ENCODE measurements around the gene IL13RA1.

The IL13RA1 gene

GRCh38 chrX:118758511-118758910 lies 31.1 kb downstream of the IL13RA1 start:
- Histone ChIP-seq H3K9me3 (replicated peaks; ENCODE audit: low read length) (no peaks in the 10 kb centered on the region), H3K27me3 (ENCODE audit: control insufficient read depth, insufficient read depth, low read length) (no peaks in the 10 kb centered on the region), H3K4me3 (ENCODE audit: low read length) (no peak overlapping the region), H3K9ac (ENCODE audit: low read depth, low read length) (no peak overlapping the region), H3K4me2 (ENCODE audit: low read length) (no peak overlapping the region), H3K36me3 (ENCODE audit: insufficient read depth, low read length) (no peaks in the 10 kb centered on the region), H3K4me1 (ENCODE audit: control insufficient read depth, insufficient read depth, low read length) (peaks cover 11% of the 10 kb centered on the region)

DNA sequence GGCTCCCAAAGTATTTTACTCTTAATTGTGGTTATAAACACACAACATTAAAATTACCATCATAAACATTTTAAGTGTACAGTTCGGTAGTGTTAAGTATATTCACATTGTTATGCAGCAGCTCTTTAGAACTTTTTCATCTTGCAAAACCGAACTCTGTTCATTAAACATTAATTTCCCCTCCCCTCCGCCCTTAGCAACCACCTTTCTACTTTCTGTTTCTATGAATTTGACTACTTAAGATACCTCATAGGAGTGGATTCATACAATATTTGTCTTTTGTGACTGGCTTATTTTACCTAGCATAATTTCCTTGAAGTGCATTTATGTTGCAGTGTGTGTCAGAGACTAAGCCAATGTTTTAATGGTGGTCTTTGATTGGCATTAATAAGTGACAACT lies 32.6 kb downstream of the IL13RA1 start:
- H3K9me3 ChIP-seq (replicated peaks; ENCODE audit: low read length) = no peaks in the 10 kb centered on the region
- H3K27me3 ChIP-seq (ENCODE audit: control insufficient read depth, insufficient read depth, low read length) = no peaks in the 10 kb centered on the region
- no peak overlapping the region for H3K9ac ChIP-seq (ENCODE audit: low read depth, low read length)
- peaks cover 11% of the 10 kb centered on the region for H3K4me1 ChIP-seq (ENCODE audit: control insufficient read depth, insufficient read depth, low read length)
- H3K36me3 ChIP-seq (ENCODE audit: insufficient read depth, low read length) = no peaks in the 10 kb centered on the region
- H3K4me3 ChIP-seq (ENCODE audit: low read length) = no peak overlapping the region
- H3K4me2 ChIP-seq (ENCODE audit: low read length) = no peak overlapping the region

DNA sequence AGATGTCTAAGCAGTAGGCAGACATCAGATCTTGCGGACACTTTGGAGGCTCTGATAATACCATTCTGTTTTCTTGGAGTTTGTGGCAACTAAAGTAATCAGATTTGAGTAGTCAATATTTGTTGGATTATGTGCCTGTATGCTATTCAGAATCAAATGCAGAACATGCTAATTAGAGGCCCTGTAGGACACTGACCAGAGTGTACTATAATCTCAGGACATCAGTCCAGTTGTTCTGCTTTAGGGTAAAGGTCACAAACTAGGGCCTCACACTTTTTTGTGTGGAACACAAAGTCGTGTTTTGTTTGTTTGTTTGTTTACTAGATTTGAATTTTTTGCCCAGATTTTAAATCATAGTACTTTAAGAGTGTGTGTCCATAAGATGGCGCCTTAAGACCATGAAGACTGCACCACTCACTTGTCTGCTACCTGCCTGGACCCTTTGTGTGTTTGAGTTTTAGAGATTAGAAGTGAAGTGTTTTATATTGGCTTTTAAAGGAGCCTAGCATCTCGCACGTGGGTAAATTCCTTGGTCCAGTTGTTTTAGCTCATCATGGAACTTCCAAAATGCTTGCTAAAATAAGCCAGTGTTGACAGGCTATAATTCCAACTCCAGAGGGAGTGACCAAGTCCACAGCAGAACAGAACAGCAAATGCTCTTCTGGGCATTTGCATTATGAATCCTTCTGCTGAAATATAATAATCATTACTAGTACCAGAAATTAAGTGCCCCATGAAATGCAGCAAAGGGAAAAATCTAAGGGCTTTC lies 34.7 kb downstream of the IL13RA1 start:
- H3K9ac ChIP-seq (ENCODE audit: low read depth, low read length) = no peak overlapping the region
- H3K27me3 ChIP-seq (ENCODE audit: control insufficient read depth, insufficient read depth, low read length) = no peaks in the 10 kb centered on the region
- no peak overlapping the region for H3K4me2 ChIP-seq (ENCODE audit: low read length)
- no peaks in the 10 kb centered on the region for H3K36me3 ChIP-seq (ENCODE audit: insufficient read depth, low read length)
- H3K4me1 ChIP-seq (ENCODE audit: control insufficient read depth, insufficient read depth, low read length) = no peaks in the 10 kb centered on the region
- no peak overlapping the region for H3K4me3 ChIP-seq (ENCODE audit: low read length)
- H3K9me3 ChIP-seq (replicated peaks; ENCODE audit: low read length) = no peaks in the 10 kb centered on the region

DNA sequence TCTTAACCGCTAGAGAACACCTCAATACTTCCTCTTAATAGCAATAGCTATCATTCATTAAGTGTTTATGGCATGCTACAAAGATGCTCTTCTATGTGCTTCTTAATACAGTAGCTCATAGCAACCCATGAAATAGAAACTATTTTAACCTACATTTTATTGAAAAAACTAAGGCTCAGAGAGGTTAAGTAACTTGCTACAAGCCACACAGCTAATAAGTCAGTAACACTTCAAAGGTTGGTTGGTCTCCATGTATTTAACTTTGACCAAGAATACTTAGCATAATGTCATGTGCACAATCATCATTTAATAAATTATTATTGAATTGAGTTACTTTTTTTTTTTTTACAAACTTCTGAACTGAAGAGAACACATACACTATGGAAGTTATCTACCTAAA lies 36.1 kb downstream of the IL13RA1 start:
- no peak overlapping the region for H3K4me2 ChIP-seq (ENCODE audit: low read length)
- no peak overlapping the region for H3K4me3 ChIP-seq (ENCODE audit: low read length)
- no peaks in the 10 kb centered on the region for H3K4me1 ChIP-seq (ENCODE audit: control insufficient read depth, insufficient read depth, low read length)
- H3K36me3 ChIP-seq (ENCODE audit: insufficient read depth, low read length) = no peaks in the 10 kb centered on the region
- no peaks in the 10 kb centered on the region for H3K27me3 ChIP-seq (ENCODE audit: control insufficient read depth, insufficient read depth, low read length)
- H3K9ac ChIP-seq (ENCODE audit: low read depth, low read length) = no peak overlapping the region
- no peaks in the 10 kb centered on the region for H3K9me3 ChIP-seq (replicated peaks; ENCODE audit: low read length)

GRCh38 chrX:118764122-118764521 lies 36.7 kb downstream of the IL13RA1 start:
- H3K27me3 ChIP-seq (ENCODE audit: control insufficient read depth, insufficient read depth, low read length) = no peaks in the 10 kb centered on the region
- no peaks in the 10 kb centered on the region for H3K36me3 ChIP-seq (ENCODE audit: insufficient read depth, low read length)
- H3K9me3 ChIP-seq (replicated peaks; ENCODE audit: low read length) = no peaks in the 10 kb centered on the region
- no peak overlapping the region for H3K9ac ChIP-seq (ENCODE audit: low read depth, low read length)
- no peak overlapping the region for H3K4me2 ChIP-seq (ENCODE audit: low read length)
- H3K4me1 ChIP-seq (ENCODE audit: control insufficient read depth, insufficient read depth, low read length) = no peaks in the 10 kb centered on the region
- H3K4me3 ChIP-seq (ENCODE audit: low read length) = no peak overlapping the region

DNA sequence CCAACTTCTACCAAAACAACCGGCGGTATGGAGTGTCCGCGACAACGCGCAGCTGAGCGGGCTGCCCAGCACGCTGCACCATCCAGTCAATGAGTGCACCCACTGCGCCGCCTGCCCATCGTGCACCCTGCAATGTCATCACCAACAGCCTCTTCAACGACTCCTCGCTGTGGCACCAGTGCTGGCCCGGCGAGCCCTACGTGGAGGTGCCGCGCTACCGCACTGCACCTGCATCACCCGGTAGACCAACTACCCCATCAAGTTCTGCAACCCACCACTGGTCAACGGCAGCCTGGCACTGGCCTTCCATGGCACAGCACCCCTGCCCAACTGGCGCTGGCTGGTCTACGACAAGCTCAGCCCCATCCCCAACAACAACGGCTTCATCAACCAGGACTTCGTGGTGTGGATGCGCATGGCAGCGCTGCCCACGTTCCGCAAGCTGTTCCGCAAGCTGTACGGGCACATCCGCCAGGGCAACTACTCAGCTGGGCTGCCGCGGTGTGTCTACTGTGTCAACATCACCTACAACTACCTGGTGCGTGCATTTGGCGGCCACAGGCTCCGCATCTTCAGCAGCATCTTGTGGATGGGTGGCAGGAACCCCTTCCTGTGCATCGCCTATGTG lies 42.8 kb downstream of the IL13RA1 start:
- no peak overlapping the region for H3K4me2 ChIP-seq (ENCODE audit: low read length)
- no peak overlapping the region for H3K4me3 ChIP-seq (ENCODE audit: low read length)
- H3K27me3 ChIP-seq (ENCODE audit: control insufficient read depth, insufficient read depth, low read length) = no peaks in the 10 kb centered on the region
- H3K9ac ChIP-seq (ENCODE audit: low read depth, low read length) = no peak overlapping the region
- no peaks in the 10 kb centered on the region for H3K9me3 ChIP-seq (replicated peaks; ENCODE audit: low read length)
- no peaks in the 10 kb centered on the region for H3K4me1 ChIP-seq (ENCODE audit: control insufficient read depth, insufficient read depth, low read length)
- no peaks in the 10 kb centered on the region for H3K36me3 ChIP-seq (ENCODE audit: insufficient read depth, low read length)

DNA sequence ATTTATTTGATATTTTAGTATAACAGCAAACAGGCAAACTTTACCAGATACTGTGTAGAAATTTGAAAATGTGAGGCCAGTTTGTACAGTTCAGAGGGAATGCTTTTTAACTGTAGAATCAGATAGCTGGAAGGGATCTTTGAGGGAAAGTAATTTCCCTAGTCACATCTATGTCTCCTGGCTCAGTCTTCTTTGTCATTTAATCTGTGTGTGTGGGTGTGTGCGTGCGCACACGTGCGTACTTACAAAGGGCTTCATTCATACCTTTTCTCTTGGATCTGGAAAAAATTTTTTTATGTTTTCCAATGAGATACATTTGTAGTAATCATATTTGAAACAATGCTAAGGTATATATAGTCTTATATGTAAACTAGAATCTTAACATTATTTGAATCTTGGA lies 44.6 kb downstream of the IL13RA1 start:
- Histone ChIP-seq H3K4me1 (ENCODE audit: control insufficient read depth, insufficient read depth, low read length) (no peaks in the 10 kb centered on the region), H3K4me3 (ENCODE audit: low read length) (no peak overlapping the region), H3K27me3 (ENCODE audit: control insufficient read depth, insufficient read depth, low read length) (no peaks in the 10 kb centered on the region), H3K4me2 (ENCODE audit: low read length) (no peak overlapping the region), H3K36me3 (ENCODE audit: insufficient read depth, low read length) (no peaks in the 10 kb centered on the region), H3K9me3 (replicated peaks; ENCODE audit: low read length) (no peaks in the 10 kb centered on the region), H3K9ac (ENCODE audit: low read depth, low read length) (no peak overlapping the region)

DNA sequence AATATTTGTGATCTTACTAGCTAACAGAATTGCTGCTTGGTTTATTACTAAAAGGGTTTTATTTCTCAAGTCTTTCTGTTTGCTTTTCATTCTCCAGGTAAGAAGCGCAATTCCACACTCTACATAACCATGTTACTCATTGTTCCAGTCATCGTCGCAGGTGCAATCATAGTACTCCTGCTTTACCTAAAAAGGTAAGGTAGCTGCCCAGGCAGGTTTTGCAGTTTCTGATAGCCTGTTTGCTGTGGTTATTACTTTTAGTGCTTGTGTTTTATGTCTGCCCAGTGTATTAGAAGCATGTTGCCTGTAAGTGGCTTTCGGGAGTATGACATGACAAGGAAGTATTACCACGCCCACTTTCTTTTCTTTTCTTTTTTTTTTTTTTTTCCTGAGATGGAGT lies 46.4 kb downstream of the IL13RA1 start:
- H3K4me2 ChIP-seq (ENCODE audit: low read length) = no peak overlapping the region
- no peak overlapping the region for H3K4me3 ChIP-seq (ENCODE audit: low read length)
- H3K36me3 ChIP-seq (ENCODE audit: insufficient read depth, low read length) = no peaks in the 10 kb centered on the region
- H3K4me1 ChIP-seq (ENCODE audit: control insufficient read depth, insufficient read depth, low read length) = no peaks in the 10 kb centered on the region
- no peaks in the 10 kb centered on the region for H3K27me3 ChIP-seq (ENCODE audit: control insufficient read depth, insufficient read depth, low read length)
- no peak overlapping the region for H3K9ac ChIP-seq (ENCODE audit: low read depth, low read length)
- no peaks in the 10 kb centered on the region for H3K9me3 ChIP-seq (replicated peaks; ENCODE audit: low read length)

GRCh38 chrX:118779581-118779980 lies 52.2 kb downstream of the IL13RA1 start:
- H3K9ac ChIP-seq (ENCODE audit: low read depth, low read length) = no peak overlapping the region
- no peaks in the 10 kb centered on the region for H3K9me3 ChIP-seq (replicated peaks; ENCODE audit: low read length)
- H3K36me3 ChIP-seq (ENCODE audit: insufficient read depth, low read length) = no peaks in the 10 kb centered on the region
- H3K4me2 ChIP-seq (ENCODE audit: low read length) = no peak overlapping the region
- H3K4me1 ChIP-seq (ENCODE audit: control insufficient read depth, insufficient read depth, low read length) = no peaks in the 10 kb centered on the region
- no peak overlapping the region for H3K4me3 ChIP-seq (ENCODE audit: low read length)
- H3K27me3 ChIP-seq (ENCODE audit: control insufficient read depth, insufficient read depth, low read length) = no peaks in the 10 kb centered on the region

DNA sequence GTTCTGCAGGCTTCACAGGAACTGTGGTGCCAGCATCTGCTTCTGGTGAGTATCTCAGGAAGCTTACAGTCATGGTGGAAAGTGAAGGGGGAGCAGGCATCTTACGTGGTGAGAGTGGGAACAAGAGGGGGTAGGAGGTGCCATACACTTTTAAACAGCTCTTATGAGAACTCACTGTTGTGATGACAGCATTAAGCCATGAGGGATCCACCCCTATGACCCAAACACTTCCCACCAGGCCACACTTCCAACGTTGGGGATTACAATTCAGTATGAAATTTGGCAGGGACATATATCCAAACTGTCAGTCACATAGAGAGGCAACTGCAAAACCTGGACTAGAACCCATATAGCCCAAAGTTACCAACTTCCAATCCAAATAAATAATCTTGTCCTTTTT lies 53.1 kb downstream of the IL13RA1 start:
- no peaks in the 10 kb centered on the region for H3K9me3 ChIP-seq (replicated peaks; ENCODE audit: low read length)
- no peak overlapping the region for H3K9ac ChIP-seq (ENCODE audit: low read depth, low read length)
- no peaks in the 10 kb centered on the region for H3K4me1 ChIP-seq (ENCODE audit: control insufficient read depth, insufficient read depth, low read length)
- no peak overlapping the region for H3K4me3 ChIP-seq (ENCODE audit: low read length)
- H3K36me3 ChIP-seq (ENCODE audit: insufficient read depth, low read length) = no peaks in the 10 kb centered on the region
- H3K27me3 ChIP-seq (ENCODE audit: control insufficient read depth, insufficient read depth, low read length) = no peaks in the 10 kb centered on the region
- H3K4me2 ChIP-seq (ENCODE audit: low read length) = no peak overlapping the region

GRCh38 chrX:118780911-118781310 lies 53.5 kb downstream of the IL13RA1 start:
- H3K4me2 ChIP-seq (ENCODE audit: low read length) = no peak overlapping the region
- H3K27me3 ChIP-seq (ENCODE audit: control insufficient read depth, insufficient read depth, low read length) = no peaks in the 10 kb centered on the region
- no peak overlapping the region for H3K4me3 ChIP-seq (ENCODE audit: low read length)
- H3K9me3 ChIP-seq (replicated peaks; ENCODE audit: low read length) = no peaks in the 10 kb centered on the region
- H3K4me1 ChIP-seq (ENCODE audit: control insufficient read depth, insufficient read depth, low read length) = no peaks in the 10 kb centered on the region
- H3K9ac ChIP-seq (ENCODE audit: low read depth, low read length) = no peak overlapping the region
- no peaks in the 10 kb centered on the region for H3K36me3 ChIP-seq (ENCODE audit: insufficient read depth, low read length)

Data from skeletal muscle satellite cell (primary cell).